Hair follicle dermal papilla cell (primary cell): ENCODE data around the gene INTS1. TPM values are rescaled to one million over a fixed set of nuclear protein-coding genes. Genes with fewer than 3 reads are reported as not detected.

ENCODE experiments used
- total RNA-seq: library from RNA; depleted of rRNA; stranded (reverse); fragments of >200 nt; gene quantifications from 2 replicates; pipeline ENCODE4 v1.2.3, GENCODE V29; 2012

Gene INTS1, protein sequence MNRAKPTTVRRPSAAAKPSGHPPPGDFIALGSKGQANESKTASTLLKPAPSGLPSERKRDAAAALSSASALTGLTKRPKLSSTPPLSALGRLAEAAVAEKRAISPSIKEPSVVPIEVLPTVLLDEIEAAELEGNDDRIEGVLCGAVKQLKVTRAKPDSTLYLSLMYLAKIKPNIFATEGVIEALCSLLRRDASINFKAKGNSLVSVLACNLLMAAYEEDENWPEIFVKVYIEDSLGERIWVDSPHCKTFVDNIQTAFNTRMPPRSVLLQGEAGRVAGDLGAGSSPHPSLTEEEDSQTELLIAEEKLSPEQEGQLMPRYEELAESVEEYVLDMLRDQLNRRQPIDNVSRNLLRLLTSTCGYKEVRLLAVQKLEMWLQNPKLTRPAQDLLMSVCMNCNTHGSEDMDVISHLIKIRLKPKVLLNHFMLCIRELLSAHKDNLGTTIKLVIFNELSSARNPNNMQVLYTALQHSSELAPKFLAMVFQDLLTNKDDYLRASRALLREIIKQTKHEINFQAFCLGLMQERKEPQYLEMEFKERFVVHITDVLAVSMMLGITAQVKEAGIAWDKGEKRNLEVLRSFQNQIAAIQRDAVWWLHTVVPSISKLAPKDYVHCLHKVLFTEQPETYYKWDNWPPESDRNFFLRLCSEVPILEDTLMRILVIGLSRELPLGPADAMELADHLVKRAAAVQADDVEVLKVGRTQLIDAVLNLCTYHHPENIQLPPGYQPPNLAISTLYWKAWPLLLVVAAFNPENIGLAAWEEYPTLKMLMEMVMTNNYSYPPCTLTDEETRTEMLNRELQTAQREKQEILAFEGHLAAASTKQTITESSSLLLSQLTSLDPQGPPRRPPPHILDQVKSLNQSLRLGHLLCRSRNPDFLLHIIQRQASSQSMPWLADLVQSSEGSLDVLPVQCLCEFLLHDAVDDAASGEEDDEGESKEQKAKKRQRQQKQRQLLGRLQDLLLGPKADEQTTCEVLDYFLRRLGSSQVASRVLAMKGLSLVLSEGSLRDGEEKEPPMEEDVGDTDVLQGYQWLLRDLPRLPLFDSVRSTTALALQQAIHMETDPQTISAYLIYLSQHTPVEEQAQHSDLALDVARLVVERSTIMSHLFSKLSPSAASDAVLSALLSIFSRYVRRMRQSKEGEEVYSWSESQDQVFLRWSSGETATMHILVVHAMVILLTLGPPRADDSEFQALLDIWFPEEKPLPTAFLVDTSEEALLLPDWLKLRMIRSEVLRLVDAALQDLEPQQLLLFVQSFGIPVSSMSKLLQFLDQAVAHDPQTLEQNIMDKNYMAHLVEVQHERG (N-terminal part only)
- total RNA-seq, result 64.7 and 67.3 TPM in 2 replicates

DNA sequence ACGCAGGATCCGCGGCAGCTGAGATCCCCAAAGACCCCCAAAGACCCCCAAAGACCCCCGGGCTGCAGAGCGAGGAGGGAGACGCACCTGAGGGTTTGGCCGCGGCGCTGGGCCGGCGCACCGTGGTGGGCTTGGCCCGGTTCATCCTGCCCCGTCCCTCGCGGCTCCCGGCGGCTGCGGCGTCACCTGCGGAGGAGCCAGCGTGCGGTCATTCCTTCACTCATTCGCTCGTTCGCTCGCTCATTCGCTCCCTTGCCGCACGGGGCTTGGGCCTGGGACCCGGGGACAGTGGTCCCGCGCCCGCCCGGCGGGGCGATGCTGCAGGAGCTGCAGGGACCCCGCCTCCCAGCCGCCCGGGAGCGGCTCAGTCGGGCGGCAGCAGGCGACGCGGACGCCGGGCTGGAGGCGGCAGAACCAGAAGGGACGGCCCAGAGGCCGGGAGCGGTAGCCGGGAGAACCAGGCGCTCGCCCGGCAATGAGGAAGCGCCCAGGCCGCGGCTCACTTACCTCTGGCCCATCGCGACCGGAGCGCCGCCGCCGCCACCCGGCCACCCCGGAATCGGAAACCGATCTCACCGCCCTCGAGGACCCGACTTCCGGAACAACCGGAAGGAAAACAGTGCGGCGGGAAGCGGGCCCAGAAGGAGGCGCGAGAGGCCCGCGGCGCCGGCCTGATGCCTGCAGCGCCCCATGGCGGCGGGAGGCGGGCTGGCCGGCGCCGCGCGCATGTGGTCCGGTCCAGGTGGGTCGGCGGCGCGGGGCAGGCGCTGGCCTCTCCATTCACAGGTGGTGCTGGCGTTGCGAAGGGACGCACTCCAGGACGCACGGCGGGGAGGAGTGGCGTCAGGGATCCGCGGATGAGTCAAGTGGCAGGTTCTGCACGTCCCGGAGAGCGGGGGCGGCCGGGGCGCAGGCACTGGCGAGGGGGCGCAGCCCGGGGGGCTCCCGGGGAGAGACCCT is at the start of gene INTS1:
TSS of gene INTS1 (minus strand) at position 574 of the 960 bp plus-strand sequence. CDS start at position 145, 429 bp downstream.

DNA sequence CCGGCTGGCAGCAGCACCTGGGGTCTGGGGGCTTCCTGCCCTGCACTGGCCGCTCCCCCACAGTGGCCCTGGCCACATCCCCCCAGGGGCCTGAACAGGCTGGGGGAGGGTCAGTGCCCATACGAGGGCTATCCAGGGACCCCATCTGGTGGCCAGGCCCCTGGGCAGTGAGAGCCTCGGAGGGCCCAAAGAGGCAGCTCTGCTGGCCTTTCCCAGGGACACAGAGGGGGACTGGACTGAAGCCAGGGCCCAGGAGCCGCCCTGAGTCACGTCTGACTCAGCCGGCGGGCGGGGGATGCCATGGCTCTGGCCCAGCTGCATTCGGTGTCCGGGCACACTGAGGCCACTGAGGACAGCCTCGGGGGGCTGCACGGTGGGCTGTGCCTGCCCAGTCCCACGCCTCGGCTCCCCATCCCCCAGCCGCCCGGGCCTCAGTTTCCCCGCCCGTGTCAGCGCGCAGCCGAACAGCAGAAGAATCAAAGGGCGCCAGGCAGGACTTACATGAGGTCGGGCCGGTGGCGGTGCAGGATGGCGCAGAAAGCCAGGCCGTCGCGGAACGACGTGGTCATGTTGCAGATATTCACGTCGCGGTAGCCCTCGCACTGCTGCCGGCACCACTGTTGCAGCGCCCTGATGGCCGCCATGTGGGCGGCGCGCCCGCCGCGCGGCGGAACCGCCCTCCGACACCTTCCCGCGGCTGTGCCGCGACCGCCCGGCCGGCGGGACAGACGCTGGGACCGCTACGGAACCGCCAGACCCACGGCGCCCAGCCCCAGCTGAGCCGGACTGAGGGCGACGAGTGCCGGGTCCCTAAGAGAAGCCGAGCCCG is 45.3 kb downstream of the INTS1 start, which contains the start of gene MICALL2:
TSS of gene MICALL2 (minus strand) at position 788 of the 829 bp plus-strand sequence. CDS start at position 644, 144 bp downstream.

Other genes with a start within 250 kb of the INTS1 start
- 13.4 and 17.2 TPM in 2 replicates for gene MICALL2, start 44.9 kb downstream of the INTS1 start, total RNA-seq
- 17.5 and 20.1 TPM in 2 replicates for gene MAFK, start 26.3 kb upstream of the INTS1 start, total RNA-seq
- gene TMEM184A, start 51.8 kb upstream of the INTS1 start, total RNA-seq, result 0.36 and 0.49 TPM in 2 replicates
- 19.4 and 20.3 TPM in 2 replicates for gene PSMG3, start 65.6 kb upstream of the INTS1 start, total RNA-seq
- 21.4 and 36.8 TPM in 2 replicates for gene ELFN1, start 165.9 kb upstream of the INTS1 start, total RNA-seq